H54 (cell line): ENCODE measurements around the gene UBR4.

Experiments
- DNase-seq: peaks from one replicate; pipeline ENCODE4 v3.0.0; 2011; ENCODE audit warnings: low spot score, mixed read lengths; ENCODE audit not compliant: insufficient read length
- FAIRE-seq: peaks from 3 replicates; lab custom pipeline; 2011; peaks lifted over from hg19 to GRCh38; lab: Jason Lieb, UNC
- POLR2A ChIP-seq: IDR thresholded peaks from 2 replicates; pipeline ENCODE4 v1.6.1; 2011; ENCODE audit warnings: low read depth, mild to moderate bottlenecking, low read length

The UBR4 gene

DNA sequence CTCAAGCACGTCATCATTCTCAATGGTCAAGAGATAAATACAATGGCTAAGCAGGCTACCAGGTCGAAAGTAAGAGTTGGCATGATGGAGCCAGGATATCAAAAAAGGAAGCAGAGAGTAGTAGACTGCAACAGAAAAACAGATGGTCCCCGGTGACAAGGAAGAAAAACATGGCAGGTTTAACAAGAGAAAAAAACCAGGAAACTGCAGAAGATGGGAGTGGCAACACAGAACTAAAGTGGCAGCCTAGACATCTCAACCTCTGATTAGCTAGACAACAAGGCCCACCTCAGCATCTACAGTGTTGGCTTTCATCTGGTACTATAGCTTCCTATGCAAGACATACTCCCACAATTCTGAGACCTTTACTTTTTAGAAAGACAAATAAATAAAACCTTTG, 3.1 kb downstream of the UBR4 start:
- DNase-seq (no peak), FAIRE-seq (no peak)
- no peak for TF ChIP-seq POLR2A

DNA sequence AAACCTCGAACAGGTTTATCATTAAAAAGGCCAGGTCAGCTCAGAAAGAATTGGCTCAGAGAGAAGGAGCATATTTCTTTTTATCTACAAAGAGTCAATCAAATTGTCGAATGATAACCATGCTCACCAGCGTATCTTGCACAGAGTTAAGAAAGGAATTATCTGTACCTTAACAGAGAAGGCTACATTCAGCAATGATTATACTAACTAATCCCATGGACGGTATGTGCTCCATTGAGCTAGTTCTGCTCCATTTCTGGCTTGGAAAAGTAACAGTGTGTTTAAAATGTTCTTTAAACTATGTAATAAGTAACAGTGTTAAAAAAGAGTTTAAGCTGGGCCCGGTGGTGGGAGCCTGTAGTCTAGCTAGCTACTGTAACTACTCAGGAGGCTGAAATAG, 4.2 kb downstream of the UBR4 start:
- TF ChIP-seq POLR2A, result no peak
- no peak for DNase-seq
- FAIRE-seq, result no peak

DNA sequence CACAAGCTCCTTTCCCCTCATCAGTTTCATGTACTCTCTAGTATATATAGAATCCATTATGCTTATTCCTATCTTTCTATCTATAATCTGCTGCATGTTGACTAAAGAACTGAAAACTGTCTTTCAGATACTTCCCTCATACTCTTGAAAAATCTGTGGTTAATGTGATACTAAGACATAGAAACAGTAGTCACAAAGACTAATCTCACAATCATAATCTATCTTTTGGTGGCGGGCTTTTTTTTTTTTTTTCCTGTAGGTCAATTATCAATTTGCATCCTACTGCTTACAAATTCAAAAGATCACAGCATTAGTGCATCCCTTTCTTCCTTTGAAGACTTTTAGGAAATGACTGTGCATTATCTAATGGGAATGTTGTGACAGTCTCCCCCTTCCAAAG, 4.7 kb downstream of the UBR4 start:
- FAIRE-seq (no peak), DNase-seq (no peak)
- TF ChIP-seq POLR2A, result no peak

DNA sequence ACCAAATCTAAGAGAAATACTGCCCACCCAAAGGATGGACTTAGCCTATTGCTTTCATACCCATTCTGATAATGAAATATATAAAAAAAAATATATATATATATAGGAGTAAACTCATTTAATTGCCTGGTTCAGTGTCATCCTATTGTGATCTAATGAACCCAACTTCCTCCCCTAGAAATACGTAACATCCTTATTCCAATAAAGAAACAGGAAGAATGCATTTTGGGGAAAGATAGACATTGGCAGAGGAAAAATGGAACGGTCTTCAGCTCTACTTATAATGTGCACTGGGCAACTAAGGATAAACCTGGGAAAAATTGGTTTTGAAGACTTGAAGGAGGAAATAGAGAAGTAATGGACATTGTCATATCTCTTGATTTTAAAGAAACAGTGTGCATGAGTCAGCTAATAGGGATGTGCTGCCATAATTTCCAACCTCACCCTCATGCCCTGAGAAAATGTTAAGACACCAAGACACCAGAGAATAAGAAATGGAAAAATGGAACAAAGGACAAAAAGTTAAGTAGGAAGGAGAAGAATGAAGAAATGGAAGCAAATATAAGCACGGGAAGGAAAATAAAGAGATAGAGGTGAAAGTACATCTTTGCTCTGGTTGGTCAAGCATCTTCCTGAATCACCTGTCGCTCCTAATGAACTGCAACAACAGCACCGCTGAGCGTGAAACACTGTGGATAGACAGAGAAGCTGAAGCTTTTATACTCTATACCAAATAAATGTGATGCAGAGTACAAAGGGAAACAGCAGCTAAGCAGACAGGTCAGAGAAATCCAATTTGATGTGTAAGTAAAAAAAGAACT, 5.4 kb downstream of the UBR4 start:
- no peak for TF ChIP-seq POLR2A
- FAIRE-seq (no peak), DNase-seq (no peak)

DNA sequence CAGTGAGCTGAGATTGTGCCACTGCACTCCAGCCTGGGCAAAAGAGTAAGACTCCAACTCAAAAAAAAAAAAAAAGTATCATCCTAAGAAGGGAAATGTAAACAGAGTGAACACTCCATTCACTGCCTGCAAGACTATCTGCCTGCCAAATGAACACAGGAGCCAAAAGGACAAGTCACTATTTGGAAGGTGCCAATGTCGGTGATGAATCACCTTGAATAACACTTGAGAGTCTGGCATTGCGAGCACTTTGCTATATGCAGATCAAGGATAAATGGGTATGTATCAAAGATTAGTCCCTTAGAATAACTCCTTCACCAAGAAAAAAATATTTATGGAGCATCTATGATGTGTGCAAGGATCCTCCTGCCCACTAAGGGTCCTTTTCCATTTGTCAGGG, 6.6 kb downstream of the UBR4 start:
- DNase-seq (peak; percentile 30), FAIRE-seq (peak; percentile 88)
- TF ChIP-seq POLR2A, result no peak

DNA sequence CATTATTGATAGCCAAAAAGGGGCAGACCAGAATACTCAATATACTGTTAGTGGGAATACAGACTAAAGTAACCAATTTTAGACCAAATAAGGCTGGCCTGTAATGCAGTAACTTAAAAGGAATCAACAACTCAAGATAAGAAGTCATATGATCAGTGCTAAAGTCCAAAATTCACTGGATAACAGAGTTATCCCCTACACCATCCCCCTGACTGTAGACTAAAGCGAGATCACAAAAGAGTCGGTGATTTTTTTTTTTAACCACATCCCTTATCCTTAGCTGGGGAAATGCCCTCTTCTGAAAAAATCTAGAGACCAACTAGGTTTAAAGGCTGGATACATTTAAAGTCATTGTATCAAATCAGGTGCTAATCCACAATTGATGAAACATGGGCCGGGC, 7.7 kb downstream of the UBR4 start:
- DNase-seq, result no peak
- no peak for FAIRE-seq
- no peak for TF ChIP-seq POLR2A

DNA sequence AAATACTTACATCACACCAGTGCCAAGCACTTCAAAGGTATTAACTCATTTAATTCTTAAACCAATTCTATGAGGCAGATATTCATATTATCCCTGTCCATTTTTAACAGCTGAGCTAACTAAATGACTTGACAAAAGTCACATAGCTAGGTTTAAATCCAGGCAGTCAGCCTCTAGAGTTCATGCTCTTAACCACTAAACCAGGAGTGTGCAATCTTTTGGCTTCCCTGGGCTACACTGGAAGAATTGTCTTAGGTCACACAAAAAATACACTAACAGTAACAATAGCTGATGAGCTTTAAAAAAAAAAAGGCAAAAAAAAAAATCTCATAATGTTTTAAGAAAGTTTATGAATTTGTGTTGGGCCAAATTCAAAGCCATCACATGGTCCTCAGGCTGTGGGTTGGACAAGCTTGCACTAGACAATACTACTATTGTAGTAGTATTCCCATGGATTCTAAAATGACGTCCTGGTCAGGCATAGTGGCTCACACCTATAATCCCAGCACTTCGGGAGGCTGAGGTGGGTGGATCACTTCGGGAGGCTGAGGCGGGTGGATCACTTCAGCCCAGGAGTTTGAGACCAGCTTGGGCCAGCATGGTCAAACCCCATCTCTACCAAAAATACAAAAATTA, 10.0 kb downstream of the UBR4 start:
- no peak for FAIRE-seq
- no peak for DNase-seq
- TF ChIP-seq POLR2A, result no peak

DNA sequence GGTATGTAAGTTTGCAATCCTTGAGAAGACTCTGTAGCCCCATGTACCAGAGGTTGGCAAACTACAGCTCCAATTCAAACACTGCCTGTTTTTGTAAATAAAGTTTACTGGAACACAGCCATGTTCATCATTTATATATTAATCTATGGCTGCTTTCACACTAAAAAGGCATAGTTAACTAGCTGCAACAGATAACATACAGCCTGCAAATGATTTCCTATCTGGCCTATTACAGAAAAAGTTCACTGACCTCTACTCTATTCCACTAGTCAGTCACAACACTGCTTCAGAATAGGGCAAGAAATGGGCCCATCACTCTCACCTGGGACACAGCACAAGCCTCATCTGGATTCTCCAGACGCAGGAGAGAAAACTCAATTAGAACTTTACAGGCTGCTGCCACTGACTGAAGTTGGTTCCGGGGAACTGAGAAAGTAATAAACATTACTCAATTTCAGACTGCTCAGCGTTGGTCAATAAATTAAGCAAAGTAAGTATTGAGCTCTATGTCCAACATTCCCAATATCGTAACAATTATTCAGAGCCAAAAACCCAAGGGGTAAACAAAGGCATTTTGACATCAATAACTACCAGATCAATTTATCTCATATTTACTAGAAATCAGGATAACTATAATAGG, 10.6 kb downstream of the UBR4 start:
- DNase-seq, result no peak
- no peak for FAIRE-seq

DNA sequence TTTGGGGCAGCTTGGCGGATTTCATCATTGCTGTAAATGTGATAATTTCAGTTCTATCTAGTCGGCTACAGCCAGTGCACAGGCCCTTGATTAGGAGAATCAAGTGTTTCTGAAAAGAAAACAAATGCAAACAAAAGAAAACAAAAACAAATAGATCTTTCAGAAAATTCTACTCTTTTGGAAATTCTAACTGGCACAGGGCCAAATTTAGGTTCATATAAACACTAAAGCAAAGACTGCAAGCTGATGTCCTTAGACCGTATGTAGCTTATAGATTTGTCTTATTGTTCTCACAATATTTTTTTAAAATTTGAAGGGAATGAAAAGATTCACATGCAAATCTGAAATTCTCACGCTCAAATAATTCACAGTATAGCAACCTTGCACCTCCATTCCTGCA, 11.2 kb downstream of the UBR4 start:
- no peak for TF ChIP-seq POLR2A
- DNase-seq, result no peak
- FAIRE-seq, result no peak

More for the DNA sequence above, 10.6 kb downstream of the UBR4 start:
- TF ChIP-seq POLR2A, result no peak

DNA sequence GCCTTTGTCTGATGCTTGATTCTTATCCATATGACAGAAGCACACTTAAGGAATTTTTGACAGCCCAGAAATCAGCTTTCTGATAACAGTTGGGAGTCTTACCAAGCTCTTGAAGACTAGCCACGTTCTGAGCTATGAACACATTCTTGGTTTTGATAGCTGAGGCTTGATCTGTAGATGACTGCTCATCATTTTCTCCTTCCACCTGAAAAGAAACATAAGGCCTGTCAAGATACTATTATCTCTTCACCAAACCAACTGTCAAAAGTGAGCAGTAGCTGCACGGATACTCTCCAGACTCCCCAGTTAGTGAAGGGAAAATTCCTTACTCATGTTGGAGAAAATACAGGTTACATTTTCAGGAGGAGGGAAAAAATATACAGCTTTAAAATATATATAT, 12.2 kb downstream of the UBR4 start:
- FAIRE-seq (no peak), DNase-seq (no peak)
- no peak for TF ChIP-seq POLR2A

DNA sequence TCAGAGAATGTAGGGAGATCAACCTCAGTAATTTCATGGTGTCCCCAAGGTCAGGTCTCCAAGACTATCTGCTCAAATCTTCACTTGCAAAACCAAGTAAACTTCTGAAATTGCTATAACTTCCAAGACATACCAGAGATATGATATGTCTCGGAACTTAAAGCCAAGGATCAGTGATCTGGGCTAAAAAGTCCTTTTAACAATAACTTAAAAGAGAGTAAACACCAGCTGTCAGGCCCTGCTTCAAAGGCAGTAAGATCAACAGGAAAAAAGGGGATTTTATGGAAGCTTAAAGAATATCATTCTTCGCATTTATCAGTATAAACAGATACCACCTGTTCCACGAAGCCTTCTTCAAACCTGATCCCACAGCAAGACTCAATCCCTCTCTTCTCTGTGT, 13.7 kb downstream of the UBR4 start:
- no peak for TF ChIP-seq POLR2A
- FAIRE-seq (no peak), DNase-seq (no peak)

DNA sequence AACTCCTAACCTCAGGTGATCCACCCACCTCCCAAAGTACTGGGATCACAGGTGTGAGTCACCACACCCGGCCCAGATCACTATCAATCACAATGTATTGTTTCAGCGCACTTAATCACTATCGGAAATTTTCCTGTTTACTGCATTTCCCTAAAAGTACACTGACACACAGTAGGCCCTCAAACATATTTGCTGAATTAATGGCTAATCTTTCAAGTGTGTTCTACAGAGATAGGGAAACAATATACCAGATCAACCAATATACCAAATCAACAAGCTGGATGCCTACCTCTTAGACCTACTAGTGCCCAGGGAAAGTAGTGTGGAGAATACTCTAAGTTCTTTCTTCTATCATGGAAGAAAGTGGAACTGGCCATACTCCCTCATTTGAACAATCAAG, 17.1 kb downstream of the UBR4 start:
- no peak for FAIRE-seq
- DNase-seq, result no peak
- TF ChIP-seq POLR2A, result no peak

DNA sequence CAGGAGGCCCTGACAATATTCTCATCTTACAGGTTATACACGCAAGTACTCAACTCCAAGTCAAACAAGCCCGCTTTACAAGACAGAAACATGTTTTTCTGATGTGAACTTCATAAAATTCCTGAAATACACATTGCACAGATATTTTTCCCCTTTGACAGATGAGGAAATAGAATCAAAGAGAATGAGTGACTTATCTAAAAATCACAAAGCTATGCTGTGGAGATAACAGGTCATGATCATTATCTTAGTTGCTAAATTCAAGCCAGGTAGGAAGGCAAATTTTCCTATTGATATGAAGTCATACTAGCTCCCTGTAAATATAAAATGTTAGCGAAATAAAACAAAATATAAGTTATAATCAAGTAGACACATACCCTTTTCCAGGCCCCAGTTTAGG, 18.3 kb downstream of the UBR4 start:
- DNase-seq (no peak), FAIRE-seq (no peak)
- no peak for TF ChIP-seq POLR2A

DNA sequence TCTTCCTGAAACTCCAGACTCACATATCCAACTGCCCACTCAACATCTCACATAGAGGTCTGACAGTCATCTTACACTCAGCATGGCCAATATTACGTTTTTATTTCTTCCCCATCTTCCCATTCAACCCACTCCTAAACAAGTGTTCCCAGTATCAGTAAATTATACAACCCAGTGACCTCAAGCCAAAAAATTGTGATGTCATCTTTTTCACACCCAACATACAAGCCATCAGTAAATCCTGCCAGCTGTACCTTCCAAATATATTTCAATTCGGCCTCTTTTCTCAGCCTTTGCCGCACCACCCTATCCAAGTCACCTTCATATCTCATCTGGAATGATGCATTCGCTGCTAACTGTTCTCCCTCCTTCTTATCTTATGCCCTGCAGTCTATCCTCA, 19.6 kb downstream of the UBR4 start:
- FAIRE-seq (no peak), DNase-seq (no peak)
- no peak for TF ChIP-seq POLR2A

DNA sequence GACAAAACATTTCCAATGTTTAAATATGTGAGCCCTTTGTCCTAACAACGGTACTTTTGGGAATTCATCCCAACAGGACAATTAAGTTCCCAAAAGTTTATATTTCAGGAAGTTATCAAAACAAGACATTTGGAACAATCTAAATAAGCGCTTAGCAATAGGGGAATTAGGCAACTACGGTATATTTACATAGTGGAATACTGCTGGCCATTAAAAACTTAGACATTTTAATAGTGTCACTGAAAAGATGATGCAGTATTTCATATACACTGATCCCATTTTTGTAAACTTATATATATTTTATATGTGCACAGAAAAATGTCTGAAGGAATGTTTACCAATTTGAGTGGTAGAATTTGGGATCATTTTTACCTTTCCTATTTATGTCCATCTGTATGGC, 20.8 kb downstream of the UBR4 start:
- no peak for FAIRE-seq

More for the DNA sequence above, 20.8 kb downstream of the UBR4 start:
- no peak for DNase-seq
- TF ChIP-seq POLR2A, result no peak
